Naive thymus-derived CD4-positive, alpha-beta T cell (primary cell): ENCODE results near the gene OSBPL3. TPM values are rescaled to one million over a fixed set of nuclear protein-coding genes. Genes with fewer than 3 reads are reported as not detected.

Source experiments
- ATAC-seq: fragments of 150-1000 bp; cut with Tn5 transposase; 2 replicates; pipeline ENCODE4 v1.10.0; 2021; ENCODE audit warnings: mild to moderate bottlenecking, moderate library complexity
- CTCF ChIA-PET: fragments of 350-600 bp; sonication (Branson Sonifier 250); formaldehyde crosslinking; loops from one replicate; lab custom pipeline; 2021; ENCODE audit warnings: antibody characterized with exemption; lab: Charles Lee
- POLR2A ChIA-PET: fragments of 350-600 bp; sonication (Branson Sonifier 250); formaldehyde crosslinking; loops from one replicate; lab custom pipeline; 2021; ENCODE audit warnings: antibody characterized with exemption, inconsistent platforms; lab: Charles Lee
- DNase-seq, 9 donors: peaks; one replicate each; pipeline versions ENCODE4 v3.0.0 to v3.0.0-alpha.2; 2020 to 2022; ENCODE audit warnings: mixed read lengths in 1 of 9
- H3K27ac ChIP-seq: one replicate; pipeline ENCODE4 v1.7.0; 2013; ENCODE audit warnings: mild to moderate bottlenecking, low read depth, low read length, moderate library complexity
- H3K27me3 ChIP-seq, 2 donors: one replicate each; pipeline ENCODE4 v1.7.0; 2013; ENCODE audit warnings: low read length in 2 of 2, mild to moderate bottlenecking in 2 of 2, moderate library complexity in 2 of 2; ENCODE audit not compliant: control insufficient read depth in 2 of 2, insufficient read depth in 2 of 2
- H3K36me3 ChIP-seq, 3 experiments: 1 replicate in 2 of 3; 2 replicates in 1 of 3; pipeline ENCODE4 v1.7.0; 2013; ENCODE audit warnings: low read length in 3 of 3, mild to moderate bottlenecking in 3 of 3, moderate library complexity in 1 of 3; ENCODE audit not compliant: insufficient read depth in 3 of 3, control insufficient read depth in 2 of 3
- H3K4me1 ChIP-seq, 2 donors: one replicate each; pipeline ENCODE4 v1.7.0; 2013; ENCODE audit warnings: low read length in 2 of 2, mild to moderate bottlenecking in 2 of 2, moderate library complexity in 1 of 2; ENCODE audit not compliant: control insufficient read depth in 2 of 2, insufficient read depth in 2 of 2
- H3K4me3 ChIP-seq: 2 replicates; pipeline ENCODE4 v1.7.0; 2013; ENCODE audit warnings: mild to moderate bottlenecking, low read length
- H3K9me3 ChIP-seq, 3 experiments: 1 replicate in 2 of 3; 2 replicates in 1 of 3; pipeline ENCODE4 v1.7.0; 2013; ENCODE audit warnings: low read length in 3 of 3; ENCODE audit not compliant: control insufficient read depth in 2 of 3
- H3K27ac Mint-ChIP-seq, 9 donors: one replicate each; pipeline ENCODE4 v1.8.0; 2020 to 2022; ENCODE audit warnings: mixed read lengths in 9 of 9, mild to moderate bottlenecking in 8 of 9, moderate library complexity in 5 of 9, inconsistent platforms in 2 of 9
- H3K27me3 Mint-ChIP-seq, 5 donors: one replicate each; pipeline ENCODE4 v1.8.0; 2021 to 2022; ENCODE audit warnings: mixed read lengths in 5 of 5, mild to moderate bottlenecking in 1 of 5
- H3K36me3 Mint-ChIP-seq, 5 donors: one replicate each; pipeline ENCODE4 v1.8.0; 2020 to 2022; ENCODE audit warnings: mixed read lengths in 5 of 5, mild to moderate bottlenecking in 3 of 5, inconsistent platforms in 1 of 5
- H3K4me1 Mint-ChIP-seq, 7 donors: one replicate each; pipeline ENCODE4 v1.8.0; 2020 to 2022; ENCODE audit warnings: mixed read lengths in 7 of 7, mild to moderate bottlenecking in 3 of 7, inconsistent platforms in 1 of 7
- H3K4me3 Mint-ChIP-seq, 10 donors: one replicate each; pipeline ENCODE4 v1.8.0; 2020 to 2022; ENCODE audit warnings: mild to moderate bottlenecking in 10 of 10, mixed read lengths in 10 of 10, moderate library complexity in 6 of 10, inconsistent platforms in 2 of 10
- H3K9me3 Mint-ChIP-seq, 11 donors: one replicate each; pipeline ENCODE4 v1.8.0; 2020 to 2022; ENCODE audit warnings: mixed read lengths in 11 of 11, mild to moderate bottlenecking in 4 of 11, inconsistent platforms in 1 of 11, moderate library complexity in 1 of 11
- intact Hi-C, 2 donors: fragments of 100-400 bp; cut with micrococcal nuclease; formaldehyde crosslinking; loops; one replicate each; pipeline ENCODE4 v1.15.1; 2023
- polyA plus RNA-seq, 2 donors: library from polyadenylated mRNA; unstranded; fragments of 300-500 nt; fragmentation: Illumina TruSeq; gene quantifications; one replicate each; pipeline ENCODE4 v1.2.3, GENCODE V29; 2021
- total RNA-seq, 6 experiments: library from RNA in 5 of 6; stranded (reverse) in 5 of 6; gene quantifications; 1 replicate in 5 of 6; 2 replicates in 1 of 6; pipeline ENCODE4 v1.2.3 and lab custom pipeline; 2021 to 2026

The OSBPL3 gene
- total and polyA plus RNA-seq, 7 experiments from 2014 or later: 4.5 to 75.7 (median 19.2) TPM

DNA sequence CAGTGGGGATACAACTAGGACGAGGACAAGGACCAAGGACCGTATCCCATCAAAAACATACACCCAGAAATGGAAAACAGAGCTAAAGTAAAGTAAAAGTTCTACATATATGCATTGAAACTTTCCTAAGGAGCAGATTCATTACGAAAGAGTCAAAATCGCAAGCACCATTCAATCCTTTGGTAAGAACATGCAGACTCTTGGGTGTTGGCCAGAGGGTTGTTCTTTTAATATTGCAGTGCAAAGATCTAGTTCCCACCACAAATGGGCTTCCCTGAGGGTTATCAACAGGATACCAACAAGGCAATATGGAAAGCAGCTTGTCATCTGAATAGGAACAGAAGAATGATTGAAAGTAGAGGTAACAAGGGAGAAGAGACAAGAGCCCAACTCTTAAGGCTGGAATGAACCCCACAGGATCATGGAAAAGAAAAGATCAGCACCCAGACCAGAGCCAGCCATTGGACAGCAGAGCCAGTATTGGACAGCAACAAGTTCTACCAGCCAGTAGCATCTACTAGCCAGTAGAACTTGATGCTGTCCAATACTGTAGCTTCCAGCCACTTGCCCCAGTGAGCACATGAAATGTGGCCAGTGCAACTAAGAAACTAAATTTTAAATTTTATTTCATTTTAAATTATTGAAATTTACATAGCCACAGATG lies 66.0 kb downstream of the OSBPL3 start:
- peaks cover 36 to 44% of the 10 kb centered on the region in 2 donors for H3K4me1 ChIP-seq
- Mint-ChIP-seq H3K9me3 (peaks cover 0 to 4% (median 0%) of the 10 kb centered on the region in 11 donors), H3K27ac (peak overlapping the region in 2 of 9 donors; percentile 5 to 43), H3K4me1 (peaks cover 49 to 82% (median 69%) of the 10 kb centered on the region in 7 donors), H3K4me3 (peak overlapping the region in 2 of 10 donors; percentile 8 to 11), H3K27me3 (no peaks in the 10 kb centered on the region), H3K36me3 (peaks cover 0 to 54% (median 6%) of the 10 kb centered on the region in 5 donors)
- ChIA-PET CTCF (no interaction called here), POLR2A (interaction anchor here (0.5 kb wide), 1 partner anchor 45 kb away, joined by 3 read pairs; no protein-coding TSS in a partner anchor)
- ATAC-seq: no peak
- H3K27me3 ChIP-seq: no peaks in the 10 kb centered on the region
- no peak overlapping the region for H3K27ac ChIP-seq
- no peak for DNase-seq
- H3K36me3 ChIP-seq: no peaks in the 10 kb centered on the region
- intact Hi-C loops: loop anchor here (5.0 kb wide), 2 partner anchors 37 to 113 kb away; no protein-coding TSS in a partner anchor
- H3K4me3 ChIP-seq: no peak overlapping the region
- H3K9me3 ChIP-seq: no peaks in the 10 kb centered on the region

DNA sequence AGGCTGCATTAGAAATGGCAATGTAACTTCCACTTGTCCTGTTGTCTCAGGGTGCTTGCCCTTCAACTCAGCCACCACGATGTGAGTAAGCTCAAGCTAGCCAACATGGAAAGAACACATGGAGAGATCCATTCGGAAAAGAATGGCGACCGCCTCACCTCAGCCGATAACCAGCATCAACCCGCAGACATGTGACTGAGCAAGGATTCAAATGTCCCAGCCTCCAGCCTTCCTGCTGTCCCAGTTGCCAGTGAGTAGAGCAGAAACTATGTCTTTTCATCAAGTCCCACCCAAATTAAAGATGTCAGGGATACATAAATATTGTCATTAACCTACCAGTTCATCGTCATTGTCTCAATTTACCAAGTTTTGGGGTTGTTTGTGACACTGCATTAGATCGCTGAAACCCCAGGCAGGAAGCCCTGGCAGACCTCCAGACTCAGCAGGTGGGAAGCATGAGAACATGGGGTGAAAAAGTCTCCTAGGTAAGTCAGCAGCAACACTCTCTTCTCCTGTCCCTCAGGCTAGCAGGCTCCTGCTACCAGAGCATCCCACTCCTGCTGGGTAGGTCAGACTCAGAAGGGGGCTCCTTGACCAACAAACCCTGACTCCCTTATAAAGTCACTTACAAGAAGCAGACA lies 67.0 kb downstream of the OSBPL3 start:
- Histone ChIP-seq H3K36me3 (no peaks in the 10 kb centered on the region), H3K4me1 (peaks cover 40 to 53% of the 10 kb centered on the region in 2 donors), H3K9me3 (no peaks in the 10 kb centered on the region), H3K27me3 (no peaks in the 10 kb centered on the region), H3K27ac (no peak overlapping the region), H3K4me3 (no peak overlapping the region)
- H3K4me1 Mint-ChIP-seq: peaks cover 46 to 73% (median 63%) of the 10 kb centered on the region in 7 donors
- intact Hi-C loops: loop anchor here (5.0 kb wide), 2 partner anchors 36 to 114 kb away; no protein-coding TSS in a partner anchor
- H3K4me3 Mint-ChIP-seq: peak overlapping the region in 3 of 10 donors; percentile 6 to 56 (median 7)
- ChIA-PET POLR2A (interaction anchor here (0.5 to 2.5 kb wide), 2 partner anchors 46 to 66 kb away, joined by 3 to 14 read pairs; partner anchors contain the start of gene OSBPL3), CTCF (no interaction called here)
- no peak for DNase-seq
- no peaks in the 10 kb centered on the region for H3K27me3 Mint-ChIP-seq
- H3K36me3 Mint-ChIP-seq: peaks cover 0 to 47% (median 6%) of the 10 kb centered on the region in 5 donors
- no peak for ATAC-seq
- peak overlapping the region in 2 of 9 donors; percentile 43 to 60 for H3K27ac Mint-ChIP-seq
- H3K9me3 Mint-ChIP-seq: peaks cover 0 to 4% (median 0%) of the 10 kb centered on the region in 11 donors

- ATAC-seq (no peak), DNase-seq (no peak)
- peak overlapping the region in 4 of 10 donors; percentile 6 to 56 (median 24) for H3K4me3 Mint-ChIP-seq
- Histone ChIP-seq H3K27me3 (no peaks in the 10 kb centered on the region), H3K9me3 (no peaks in the 10 kb centered on the region), H3K4me3 (no peak overlapping the region), H3K36me3 (no peaks in the 10 kb centered on the region), H3K27ac (no peak overlapping the region), H3K4me1 (peaks cover 45 to 58% of the 10 kb centered on the region in 2 donors)
- POLR2A ChIA-PET: interaction anchor here (2.5 kb wide), 1 partner anchor 66 kb away, joined by 14 read pairs; the partner anchor contains the start of gene OSBPL3
- H3K27ac Mint-ChIP-seq: peak overlapping the region in 1 of 9 donors; percentile 67
- intact Hi-C loops: loop anchor here (5.0 kb wide), 2 partner anchors 35 to 115 kb away; no protein-coding TSS in a partner anchor
- peaks cover 42 to 67% (median 62%) of the 10 kb centered on the region in 7 donors for H3K4me1 Mint-ChIP-seq
- H3K36me3 Mint-ChIP-seq: peaks cover 0 to 41% (median 6%) of the 10 kb centered on the region in 5 donors
- H3K27me3 Mint-ChIP-seq: no peaks in the 10 kb centered on the region
- CTCF ChIA-PET: no interaction called here
- H3K9me3 Mint-ChIP-seq: peaks cover 0 to 4% (median 0%) of the 10 kb centered on the region in 11 donors
Measured at GRCh38 chr7:24912424-24912823, 67.6 kb downstream of the OSBPL3 start.

DNA sequence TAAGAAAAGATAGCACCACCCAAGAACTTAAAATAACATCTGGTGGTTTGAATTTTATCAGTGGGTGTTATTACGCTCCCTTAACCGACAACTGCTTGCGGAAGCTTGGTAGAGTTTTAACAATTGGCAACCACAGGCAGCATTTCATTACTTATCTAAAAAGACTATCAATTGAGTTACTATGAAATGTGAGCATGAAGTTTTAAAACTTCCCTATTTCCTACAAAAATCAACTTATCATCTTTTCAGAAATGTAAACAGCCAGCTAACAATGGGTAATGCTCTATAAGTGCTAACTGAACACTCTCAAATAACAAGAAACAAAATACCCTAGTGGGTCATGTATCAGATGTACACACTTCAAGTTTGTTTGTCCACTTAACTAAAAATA lies 68.8 kb downstream of the OSBPL3 start:
- Mint-ChIP-seq H3K4me1 (peaks cover 39 to 58% (median 53%) of the 10 kb centered on the region in 7 donors), H3K27me3 (no peaks in the 10 kb centered on the region), H3K36me3 (peaks cover 0 to 34% (median 1%) of the 10 kb centered on the region in 5 donors), H3K9me3 (peaks cover 0 to 4% (median 0%) of the 10 kb centered on the region in 11 donors), H3K4me3 (peak overlapping the region; percentile 19 to 88 (median 43)), H3K27ac (peak overlapping the region in 6 of 9 donors; percentile 16 to 94 (median 28))
- H3K36me3 ChIP-seq: no peaks in the 10 kb centered on the region
- intact Hi-C loops: loop anchor here (1.0 to 5.0 kb wide), 6 partner anchors 10 to 116 kb away; partner anchors contain the start of gene OSBPL3 (in 1 of the 2)
- DNase-seq (peak in 6 of 9 donors; percentile 25 to 63 (median 41)), ATAC-seq (peak; percentile 84)
- no peaks in the 10 kb centered on the region for H3K9me3 ChIP-seq
- peaks cover 46 to 70% of the 10 kb centered on the region in 2 donors for H3K4me1 ChIP-seq
- ChIA-PET POLR2A (interaction anchor here (0.5 to 2.5 kb wide), 2 partner anchors 68 to 91 kb away, joined by 4 to 14 read pairs; partner anchors contain the start of gene OSBPL3), CTCF (interaction anchor here (0.6 to 1.6 kb wide), 3 partner anchors 13 to 68 kb away, joined by 3 read pairs; partner anchors contain the start of gene OSBPL3)
- no peaks in the 10 kb centered on the region for H3K27me3 ChIP-seq
- H3K4me3 ChIP-seq: no peak overlapping the region
- no peak overlapping the region for H3K27ac ChIP-seq

- Mint-ChIP-seq H3K27me3 (no peaks in the 10 kb centered on the region), H3K9me3 (peaks cover 0 to 4% (median 0%) of the 10 kb centered on the region in 11 donors), H3K36me3 (peaks cover 0 to 30% (median 0%) of the 10 kb centered on the region in 5 donors), H3K4me3 (peak overlapping the region; percentile 19 to 88 (median 52)), H3K27ac (peak overlapping the region in 6 of 9 donors; percentile 16 to 94 (median 46)), H3K4me1 (peaks cover 37 to 54% (median 53%) of the 10 kb centered on the region in 7 donors)
- DNase-seq (no peak), ATAC-seq (no peak)
- no peak overlapping the region for H3K27ac ChIP-seq
- H3K9me3 ChIP-seq: no peaks in the 10 kb centered on the region
- intact Hi-C loops: loop anchor here (1.0 to 5.0 kb wide), 6 partner anchors 11 to 117 kb away; partner anchors contain the start of gene OSBPL3 (in 1 of the 2)
- peak overlapping the region; percentile 23 for H3K4me3 ChIP-seq
- H3K4me1 ChIP-seq: peaks cover 46 to 75% of the 10 kb centered on the region in 2 donors
- ChIA-PET POLR2A (interaction anchor here (2.5 kb wide), 1 partner anchor 68 kb away, joined by 14 read pairs; the partner anchor contains the start of gene OSBPL3), CTCF (interaction anchor here (1.1 to 1.6 kb wide), 2 partner anchors 14 to 69 kb away, joined by 3 read pairs; partner anchors contain the start of gene OSBPL3)
- no peaks in the 10 kb centered on the region for H3K27me3 ChIP-seq
- H3K36me3 ChIP-seq: no peaks in the 10 kb centered on the region
Measured at GRCh38 chr7:24910551-24911212, 69.3 kb downstream of the OSBPL3 start.
